ENCODE measurements around the gene ZNF331. TPM values are rescaled to one million over a fixed set of nuclear protein-coding genes. Genes with fewer than 3 reads are reported as not detected.

Gene ZNF331
- total and polyA plus RNA-seq, 2 of the 8 experiments (the other 6 are each of a cell fraction or from before 2014, with no cell fraction given), result 30.0 to 44.1 TPM

DNA sequence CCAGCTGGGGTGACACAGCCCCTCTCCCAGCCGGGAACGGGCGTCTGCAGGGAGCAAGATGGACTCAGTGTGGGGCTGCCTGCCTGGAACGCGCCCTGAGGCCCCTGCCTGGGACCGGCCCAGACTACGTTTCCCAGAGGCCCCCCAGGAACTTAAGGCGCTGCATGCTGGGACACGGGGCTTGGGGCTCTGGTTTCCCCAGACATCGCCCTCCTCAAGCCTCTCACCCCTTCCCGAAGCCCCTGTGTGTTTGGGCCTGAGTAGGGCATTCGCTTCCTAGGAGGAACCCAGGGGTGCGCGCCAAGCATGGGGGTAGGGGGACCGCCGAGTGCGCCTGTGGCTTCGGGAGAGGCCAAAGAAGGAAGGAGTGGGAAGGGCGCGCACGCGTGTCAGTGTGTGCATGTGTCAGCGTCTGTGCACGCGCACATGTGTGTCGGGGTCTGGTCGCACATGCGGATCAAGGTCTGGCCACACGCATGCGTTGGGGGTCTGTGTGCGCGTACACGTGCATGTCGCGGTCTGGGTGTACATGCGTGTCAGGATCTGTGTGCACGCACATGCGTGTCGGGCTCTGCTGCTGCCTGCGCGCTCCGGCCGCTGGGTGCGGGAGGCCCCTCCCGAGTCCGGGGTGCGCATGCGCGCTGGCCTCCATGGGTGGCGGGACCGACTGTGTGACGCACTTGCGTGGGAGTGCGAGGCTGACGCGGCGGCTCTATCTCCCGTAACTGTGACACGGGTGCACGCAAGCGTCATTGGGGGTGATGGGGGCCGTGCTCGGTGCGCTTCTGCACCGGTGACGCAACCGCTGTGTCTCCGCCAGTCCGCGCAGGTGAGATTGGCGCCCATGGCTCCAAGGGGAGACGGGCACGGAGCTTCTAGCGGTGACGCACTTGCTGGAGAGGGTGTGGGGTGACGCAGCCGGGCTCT, 16.2 kb downstream of the ZNF331 start:
- H3K23me2 ChIP-seq (ENCODE audit: low read depth, low read length), result no peaks in the 10 kb centered on the region
- H3K9me3 ChIP-seq (ENCODE audit: insufficient read depth in 2 of 2, low read depth in 1 of 2, low read length in 1 of 2), result peaks cover 0 to 2% of the 10 kb centered on the region in 2 experiments; a peak in 1 of 4 replicates
- H2BK15ac ChIP-seq (ENCODE audit: low read length), result no peak overlapping the region
- H4K8ac ChIP-seq (ENCODE audit: extremely low read depth, insufficient read depth, low read length), result peak overlapping the region; percentile 51; the same call in 1 of the 2 replicates
- H2AK5ac ChIP-seq (ENCODE audit: low read depth, low read length), result no peak overlapping the region
- no peak overlapping the region for H3K4ac ChIP-seq (replicated peaks; ENCODE audit: insufficient read length, low read depth, low read length)
- H3K18ac ChIP-seq (ENCODE audit: extremely low read depth, low read length), result no peak overlapping the region
- no peak overlapping the region for H3K56ac ChIP-seq (replicated peaks; ENCODE audit: insufficient read length, low read depth, low read length)
- H3K14ac ChIP-seq (ENCODE audit: insufficient read length), result no peak overlapping the region
- peaks cover 4% of the 10 kb centered on the region for H3K79me1 ChIP-seq (ENCODE audit: low read depth, low read length)
- H2AFZ ChIP-seq (ENCODE audit: low read length), result no peak overlapping the region
- no peak overlapping the region for H2BK20ac ChIP-seq (ENCODE audit: low read length)
- peaks cover 0 to 14% (median 6%) of the 10 kb centered on the region in 4 experiments; a peak in 5 of 8 replicates for H3K36me3 ChIP-seq (ENCODE audit: control insufficient read depth in 2 of 4, insufficient read depth in 4 of 4, low read length in 3 of 4)
- H3K27ac ChIP-seq (ENCODE audit: low read depth, low read length), result no peak overlapping the region
- H2BK5ac ChIP-seq (ENCODE audit: low read depth, low read length), result no peak overlapping the region; the same call in 1 of the 2 replicates
- no peak overlapping the region; a peak in 1 of 8 replicates for H3K4me3 ChIP-seq (ENCODE audit: extremely low read depth in 1 of 4, insufficient read depth in 2 of 4, low read depth in 3 of 4, low read length in 4 of 4)
- no peak overlapping the region for H3K4me2 ChIP-seq (ENCODE audit: insufficient read depth in 1 of 2, low read depth in 2 of 2, low read length in 2 of 2)
- no peak overlapping the region for H3K9ac ChIP-seq (replicated peaks in 1 of 4; ENCODE audit: extremely low read depth in 1 of 4, low read depth in 3 of 4, low read length in 3 of 4)
- no peak overlapping the region for H3K23ac ChIP-seq (ENCODE audit: insufficient read length)
- FAIRE-seq, result no peak
- peak overlapping the region; percentile 65 for H4K91ac ChIP-seq (replicated peaks; ENCODE audit: insufficient read length, low read length)
- H3K4me1 ChIP-seq (replicated peaks in 1 of 4; ENCODE audit: control insufficient read depth in 3 of 4, insufficient read depth in 4 of 4, low read length in 3 of 4), result peaks cover 0 to 3% (median under 1%) of the 10 kb centered on the region in 4 experiments; a peak in 4 of 7 replicates
- no peaks in the 10 kb centered on the region for H3K27me3 ChIP-seq (replicated peaks in 1 of 4; ENCODE audit: control insufficient read depth in 3 of 4, extremely low read depth in 1 of 4, insufficient read depth in 3 of 4, low read length in 3 of 4)
- H2BK120ac ChIP-seq (replicated peaks; ENCODE audit: low read depth, low read length), result no peak overlapping the region
- ChIA-PET POLR2A (ENCODE audit: partially characterized antibody) (interaction anchor here (1.1 kb wide), 1 partner anchor 16 kb away, joined by 3 read pairs; no protein-coding TSS in a partner anchor), CTCF (ENCODE audit: partially characterized antibody) (interaction anchor here (0.6 to 1.5 kb wide), 2 partner anchors 218 to 359 kb away, joined by 3 read pairs; no protein-coding TSS in a partner anchor)
- H2BK12ac ChIP-seq (ENCODE audit: low read depth, low read length), result peak overlapping the region; percentile 39; the same call in 1 of the 2 replicates
- peak in 1 of 2 experiments; percentile 47 for DNase-seq (ENCODE audit: low read depth in 1 of 2, low spot score in 2 of 2)
- H4K5ac ChIP-seq (ENCODE audit: insufficient read length, low read depth, low read length), result no peak overlapping the region
- H3K79me2 ChIP-seq (ENCODE audit: control insufficient read depth in 1 of 2, insufficient read depth in 2 of 2, low read length in 2 of 2), result peaks cover 0 to 7% of the 10 kb centered on the region in 2 experiments; a peak in 1 of 4 replicates
- H4K20me1 ChIP-seq (replicated peaks in 1 of 2; ENCODE audit: control insufficient read depth in 1 of 2, insufficient read depth in 2 of 2, low read length in 2 of 2), result peaks cover 0 to 4% of the 10 kb centered on the region in 2 experiments
- 94% methylated on average over 67 of the region's 77 CpGs; no CpG with 5 or more reads in 1 of the 2 experiments for WGBS, 2 experiments (ENCODE audit: extremely low coverage in 1 of 2, insufficient coverage in 1 of 2, insufficient read length in 1 of 2, insufficient replicate concordance in 2 of 2, low coverage in 1 of 2, low lambda C conversion rate in 2 of 2, missing lambda C conversion rate in 1 of 2)
- TF ChIP-seq EP300 (IDR thresholded peaks at IDR 0.05; ENCODE audit: borderline replicate concordance in 1 of 2, low read depth in 2 of 2, low read length in 2 of 2) (no peak), SIRT6 (IDR thresholded peaks at IDR 0.05; ENCODE audit: low read length) (no peak), RNF2 (IDR thresholded peaks at IDR 0.05; ENCODE audit: borderline replicate concordance, low read depth, low read length, missing control alignments, poor library complexity, severe bottlenecking) (no peak), FOSL1 (IDR thresholded peaks at IDR 0.05; ENCODE audit: insufficient read depth, low read depth, low read length) (no peak), POU5F1 (IDR thresholded peaks at IDR 0.05; ENCODE audit: low read depth, low read length) (no peak), BACH1 (IDR thresholded peaks at IDR 0.05; ENCODE audit: low read length) (no peak), POLR2A (IDR thresholded peaks at IDR 0.05; ENCODE audit: control extremely low read depth in 1 of 2, low read depth in 2 of 2, low read length in 2 of 2) (no peak), TAF1 (IDR thresholded peaks at IDR 0.05; ENCODE audit: low read depth, low read length) (no peak), CREB1 (IDR thresholded peaks at IDR 0.05) (no peak), SAP30 (IDR thresholded peaks at IDR 0.05; ENCODE audit: insufficient read depth, insufficient replicate concordance, low read length) (no peak), RAD21 (IDR thresholded peaks at IDR 0.05 in 1 of 2, conservative IDR thresholded peaks at IDR 0.05 in 1 of 2; ENCODE audit: low read depth in 2 of 2, low read length in 2 of 2) (no peak)

Measured in H1 (cell line).